Adrenal gland (tissue), 12 donors: Measurements from ENCODE around the gene MBP. TPM values are rescaled to one million over a fixed set of nuclear protein-coding genes. Genes with fewer than 3 reads are reported as not detected.

Experiments
- DNase-seq, 7 donors: peaks; one replicate each; pipeline ENCODE4 v3.0.0-alpha.2; 2019 to 2020
- H3K27ac ChIP-seq, 5 donors: fragments of 200-600 bp; sonication (generic) in 4 of 5; 1 replicate in 3 of 5; 2 replicates in 2 of 5; pipeline versions ENCODE4 v1.5.1 to v1.8.0; 2016 to 2020; ENCODE audit warnings: mild to moderate bottlenecking in 1 of 5
- H3K27me3 ChIP-seq: fragments of 200-600 bp; 2 replicates; pipeline ENCODE4 v1.8.0; 2021
- H3K36me3 ChIP-seq, 2 donors: fragments of 200-600 bp; replicated peaks in 1 of 2; 1 replicate in 1 of 2; 2 replicates in 1 of 2; pipeline versions ENCODE4 v1.5.1 to v1.8.0; 2018 to 2022
- H3K4me1 ChIP-seq, 2 donors: fragments of 200-600 bp; replicated peaks in 1 of 2; 1 replicate in 1 of 2; 2 replicates in 1 of 2; pipeline versions ENCODE4 v1.5.1 to v1.8.0; 2018 to 2021
- H3K4me3 ChIP-seq, 4 donors: fragments of 200-600 bp; sonication (generic) in 3 of 4; one replicate each; pipeline ENCODE4 v1.5.1; 2016 to 2018
- H3K9me3 ChIP-seq, 3 donors: fragments of 200-600 bp; sonication (generic) in 1 of 3; replicated peaks in 1 of 3; 1 replicate in 2 of 3; 2 replicates in 1 of 3; pipeline versions ENCODE4 v1.5.1 to v1.8.0; 2016 to 2021
- POLR2A ChIP-seq, 2 donors: fragments of 450-650 bp; IDR thresholded peaks; one replicate each; pipeline ENCODE4 v1.6.1; 2017; ENCODE audit warnings: antibody characterized with exemption in 2 of 2, mild to moderate bottlenecking in 2 of 2, moderate library complexity in 1 of 2
- WGBS, 4 donors: extraction: QIAGEN DNeasy Blood & Tissue Kit in 2 of 4; methylation state at CpG; one replicate each; pipeline versions ENCODE4 v1.1.5 to v1.1.7; 2013 to 2017; 5-methylcytosine and 5-hydroxymethylcytosine counted together
- intact Hi-C, 2 donors: fragments of 100-400 bp; cut with DNase I; formaldehyde crosslinking; loops; one replicate each; pipeline versions ENCODE4 v1.14.1 to v1.15.0; 2022 to 2023
- polyA plus RNA-seq, 3 donors: library from polyadenylated mRNA; stranded (reverse); fragments of 200-250 nt in 2 of 3; fragments of 350-450 nt in 1 of 3; fragmentation: Illumina TruSeq in 1 of 3; extraction: RNeasy Lipid Tissue Mini Kit (QIAGEN cat#74804) in 1 of 3; gene quantifications; one replicate each; pipeline ENCODE4 v1.2.3, GENCODE V29; 2013 to 2014
- total RNA-seq, 9 donors: library from RNA; depleted of rRNA in 4 of 9; stranded (reverse); fragments of >200 nt in 4 of 9; fragments of 120-200 nt in 1 of 9; fragmentation: NEBNext Ultra II Directional in 1 of 9; extraction: Animal tissue kit (Norgen Biotek cat#: 25700) in 1 of 9; gene quantifications; one replicate each; pipeline versions ENCODE4 v1.1.0 to v1.2.4, GENCODE V29; 2013 to 2023
- TF ChIP-seq, protein P1 (sequence below), 6 experiments: fragments of 450-650 bp in 4 of 6; fragments of 200-600 bp in 2 of 6; sonication (generic) in 1 of 6; IDR thresholded peaks; 1 replicate in 5 of 6; 2 replicates in 1 of 6; pipeline versions ENCODE4 v1.5.1 to v1.8.0; 2016 to 2021; ENCODE audit warnings: antibody characterized with exemption in 6 of 6, mild to moderate bottlenecking in 2 of 6, moderate library complexity in 1 of 6
- donor health status: healthy with polysubstance abuse.
- donor health status: Bipolar disorder and iron deficiency.
- donor health status: DM: yes; HTN: yes; CAD: no.
- donor health status: DM: no; HTN: no; CAD: no.
- donor health status: DM: no; HTN: no; CAD: no.
- donor health status: DM: yes; HTN: yes; CAD: no.

Gene MBP
- total and polyA plus RNA-seq, 12 donors = 1.8 to 23.7 (median 13.7) TPM

DNA sequence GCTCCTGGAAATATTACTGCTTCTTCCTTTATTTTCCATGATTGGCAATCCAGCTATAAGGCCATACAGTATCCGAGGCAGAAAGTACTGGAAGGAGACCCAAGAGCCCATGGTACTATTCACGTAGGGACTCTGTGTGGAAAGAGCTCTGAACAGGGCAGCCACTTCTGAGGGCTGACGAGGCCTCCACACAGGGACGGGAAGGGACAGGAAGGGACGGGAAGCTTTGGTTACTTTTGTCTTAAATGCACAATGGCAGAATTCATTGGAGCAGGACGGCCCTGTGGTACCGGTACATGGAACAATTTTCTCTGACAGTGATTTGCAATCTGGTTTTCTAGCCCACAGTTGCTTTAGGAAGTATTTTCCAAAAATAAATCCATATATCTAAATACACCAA lies 102.4 kb downstream of the MBP start:
- TF ChIP-seq POLR2A (IDR thresholded peaks at IDR 0.05) = no peak
- TF ChIP-seq, protein P1, sequence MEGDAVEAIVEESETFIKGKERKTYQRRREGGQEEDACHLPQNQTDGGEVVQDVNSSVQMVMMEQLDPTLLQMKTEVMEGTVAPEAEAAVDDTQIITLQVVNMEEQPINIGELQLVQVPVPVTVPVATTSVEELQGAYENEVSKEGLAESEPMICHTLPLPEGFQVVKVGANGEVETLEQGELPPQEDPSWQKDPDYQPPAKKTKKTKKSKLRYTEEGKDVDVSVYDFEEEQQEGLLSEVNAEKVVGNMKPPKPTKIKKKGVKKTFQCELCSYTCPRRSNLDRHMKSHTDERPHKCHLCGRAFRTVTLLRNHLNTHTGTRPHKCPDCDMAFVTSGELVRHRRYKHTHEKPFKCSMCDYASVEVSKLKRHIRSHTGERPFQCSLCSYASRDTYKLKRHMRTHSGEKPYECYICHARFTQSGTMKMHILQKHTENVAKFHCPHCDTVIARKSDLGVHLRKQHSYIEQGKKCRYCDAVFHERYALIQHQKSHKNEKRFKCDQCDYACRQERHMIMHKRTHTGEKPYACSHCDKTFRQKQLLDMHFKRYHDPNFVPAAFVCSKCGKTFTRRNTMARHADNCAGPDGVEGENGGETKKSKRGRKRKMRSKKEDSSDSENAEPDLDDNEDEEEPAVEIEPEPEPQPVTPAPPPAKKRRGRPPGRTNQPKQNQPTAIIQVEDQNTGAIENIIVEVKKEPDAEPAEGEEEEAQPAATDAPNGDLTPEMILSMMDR (IDR thresholded peaks at IDR 0.05) = no peak
- 81 to 87% (median 85%) methylated on average over 7 of the region's 7 CpGs for WGBS, 4 donors
- H3K27ac ChIP-seq = no peak overlapping the region
- no peaks in the 10 kb centered on the region for H3K4me1 ChIP-seq
- H3K4me3 ChIP-seq = no peak overlapping the region
- no peaks in the 10 kb centered on the region for H3K36me3 ChIP-seq
- no peaks in the 10 kb centered on the region for H3K9me3 ChIP-seq
- DNase-seq = no peak
- intact Hi-C loops = no loop called here
- H3K27me3 ChIP-seq = no peaks in the 10 kb centered on the region

GRCh38 chr18:77025831-77026363 lies 106.7 kb downstream of the MBP start:
- no peaks in the 10 kb centered on the region for H3K27me3 ChIP-seq
- no peak overlapping the region for H3K27ac ChIP-seq
- intact Hi-C loops = no loop called here
- no peak overlapping the region for H3K4me3 ChIP-seq
- H3K9me3 ChIP-seq = no peaks in the 10 kb centered on the region
- 90 to 95% (median 93%) methylated on average over 28 of the region's 28 CpGs for WGBS, 4 donors
- no peak for DNase-seq
- no peak for TF ChIP-seq POLR2A (IDR thresholded peaks at IDR 0.05)
- TF ChIP-seq, protein P1 (IDR thresholded peaks at IDR 0.05) = no peak
- no peaks in the 10 kb centered on the region for H3K36me3 ChIP-seq
- H3K4me1 ChIP-seq = no peaks in the 10 kb centered on the region

- intact Hi-C loops = no loop called here
- Histone ChIP-seq H3K4me3 (no peak overlapping the region), H3K27me3 (no peaks in the 10 kb centered on the region), H3K9me3 (no peaks in the 10 kb centered on the region), H3K27ac (no peak overlapping the region), H3K36me3 (no peaks in the 10 kb centered on the region), H3K4me1 (no peaks in the 10 kb centered on the region)
- WGBS, 4 donors = 74 to 77% (median 76%) methylated on average over 13 to 15 of the region's 15 CpGs
- DNase-seq = no peak
- TF ChIP-seq, protein P1 (IDR thresholded peaks at IDR 0.05) = no peak
- TF ChIP-seq POLR2A (IDR thresholded peaks at IDR 0.05) = no peak
These were observed 107.5 kb downstream of the MBP start for GRCh38 chr18:77025123-77025522.

- Histone ChIP-seq H3K9me3 (no peaks in the 10 kb centered on the region), H3K36me3 (no peaks in the 10 kb centered on the region), H3K4me1 (no peaks in the 10 kb centered on the region), H3K27ac (no peak overlapping the region), H3K4me3 (no peak overlapping the region), H3K27me3 (no peaks in the 10 kb centered on the region)
- DNase-seq = no peak
- intact Hi-C loops = no loop called here
- WGBS, 4 donors = 84 to 88% (median 87%) methylated on average over 11 to 14 of the region's 14 CpGs
- TF ChIP-seq, protein P1 (IDR thresholded peaks at IDR 0.05) = no peak
- no peak for TF ChIP-seq POLR2A (IDR thresholded peaks at IDR 0.05)
These were observed 108.1 kb downstream of the MBP start for GRCh38 chr18:77024476-77024875.
